ENCODE measurements around the gene TMEM240.
A peak's percentile ranks its signal among the peaks of the same experiment; 100 is the strongest.
"Not testable (repeated sequence)": the region's sequence is repeated elsewhere in the genome, so short reads cannot be mapped to it uniquely, and the experiment has no call there.

The TMEM240 gene

GRCh38 chr1:1540090-1540817 lies at the start of gene TMEM240:
Gene TMEM240, minus strand, starts transcription at chr1:1540624. Its CDS starts 278 bp downstream, at chr1:1540346.
- peak; percentile 92 for DNase-seq

GRCh38 chr1:1583347-1584010 lies 43.1 kb upstream of the TMEM240 start:
- DNase-seq = no peak

- no peak for DNase-seq
Measured at GRCh38 chr1:1582585-1583346, 42.3 kb upstream of the TMEM240 start.

- no peak for DNase-seq
Measured at GRCh38 chr1:1578371-1578940, 38.0 kb upstream of the TMEM240 start.

- DNase-seq = no peak
Measured at GRCh38 chr1:1577367-1578011, 37.1 kb upstream of the TMEM240 start.

- DNase-seq = peak; percentile 93
Measured at GRCh38 chr1:1574721-1575537, 34.5 kb upstream of the TMEM240 start, which contains the start of gene SSU72. Gene SSU72, minus strand, starts transcription at chr1:1574863. Its CDS starts 306 bp downstream, at chr1:1574557.

GRCh38 chr1:1573843-1574720 lies 33.7 kb upstream of the TMEM240 start:
- no peak for DNase-seq

GRCh38 chr1:1569341-1569740 lies 28.9 kb upstream of the TMEM240 start:
- DNase-seq = no peak

- DNase-seq = no peak
Measured at GRCh38 chr1:1567891-1568291, 27.5 kb upstream of the TMEM240 start.

GRCh38 chr1:1567152-1567875 lies 26.9 kb upstream of the TMEM240 start:
- DNase-seq = no peak

- no peak for DNase-seq
Measured at GRCh38 chr1:1565340-1565739, 24.9 kb upstream of the TMEM240 start.

GRCh38 chr1:1564268-1564667 lies 23.8 kb upstream of the TMEM240 start:
- DNase-seq = no peak

GRCh38 chr1:1563688-1564087 lies 23.3 kb upstream of the TMEM240 start:
- no peak for DNase-seq

GRCh38 chr1:1562556-1563195 lies 22.3 kb upstream of the TMEM240 start:
- DNase-seq = no peak

- no peak for DNase-seq
Measured at GRCh38 chr1:1561801-1562470, 21.5 kb upstream of the TMEM240 start.

- no peak for DNase-seq
Measured at GRCh38 chr1:1560178-1560577, 19.8 kb upstream of the TMEM240 start.

GRCh38 chr1:1559066-1559465 lies 18.6 kb upstream of the TMEM240 start:
- DNase-seq = no peak

- no peak for DNase-seq
Measured at GRCh38 chr1:1558591-1558990, 18.2 kb upstream of the TMEM240 start.

- not testable (repeated sequence) for DNase-seq
Measured at GRCh38 chr1:1557688-1558087, 17.3 kb upstream of the TMEM240 start.
